Superior temporal gyrus (tissue), 1 donor: ENCODE measurements around the gene DLG5.

ENCODE experiments used
- DNase-seq: peaks from one replicate; pipeline ENCODE4 v3.0.0-alpha.2; 2016; ENCODE audit errors: extremely low spot score

DLG5 gene

DNA sequence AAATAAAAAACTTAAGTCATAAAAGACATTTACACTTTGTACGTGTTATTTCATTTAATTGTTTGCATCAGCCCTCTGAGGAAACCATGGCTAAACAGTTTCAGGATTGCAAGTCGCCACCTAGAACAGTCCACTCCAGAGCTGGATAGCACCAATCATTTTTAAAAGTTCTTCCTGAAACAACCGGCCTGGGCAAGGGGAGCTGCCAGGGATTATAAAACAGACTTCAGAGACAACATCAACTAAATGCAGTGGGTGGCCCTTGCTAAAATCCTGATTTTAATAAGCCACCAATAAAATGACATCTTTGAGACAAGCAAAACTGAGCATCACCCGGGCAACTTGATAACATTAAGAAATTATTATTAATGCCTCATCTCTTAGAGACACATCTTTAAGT is 13.5 kb downstream of the DLG5 start:
- no peak for DNase-seq

DNA sequence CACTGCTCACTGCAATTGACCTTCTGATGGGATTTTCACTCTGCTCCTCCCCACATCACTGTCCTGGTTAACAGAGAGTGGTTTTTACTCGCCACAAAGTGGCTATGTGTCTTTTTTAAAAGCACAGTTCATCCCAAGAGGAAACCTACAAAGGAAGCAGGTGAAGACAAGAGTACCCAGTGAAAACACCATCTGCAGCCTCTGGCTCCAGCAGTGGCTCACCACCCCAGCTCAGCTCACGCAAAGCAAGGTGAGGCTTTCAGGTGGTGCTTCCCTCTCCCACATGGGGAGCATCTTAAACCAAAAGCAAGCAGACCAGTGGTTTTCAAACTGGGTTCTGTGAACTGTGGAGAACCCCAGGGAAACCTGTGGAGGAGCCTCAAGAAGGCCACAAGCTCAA is 14.0 kb downstream of the DLG5 start:
- no peak for DNase-seq

DNA sequence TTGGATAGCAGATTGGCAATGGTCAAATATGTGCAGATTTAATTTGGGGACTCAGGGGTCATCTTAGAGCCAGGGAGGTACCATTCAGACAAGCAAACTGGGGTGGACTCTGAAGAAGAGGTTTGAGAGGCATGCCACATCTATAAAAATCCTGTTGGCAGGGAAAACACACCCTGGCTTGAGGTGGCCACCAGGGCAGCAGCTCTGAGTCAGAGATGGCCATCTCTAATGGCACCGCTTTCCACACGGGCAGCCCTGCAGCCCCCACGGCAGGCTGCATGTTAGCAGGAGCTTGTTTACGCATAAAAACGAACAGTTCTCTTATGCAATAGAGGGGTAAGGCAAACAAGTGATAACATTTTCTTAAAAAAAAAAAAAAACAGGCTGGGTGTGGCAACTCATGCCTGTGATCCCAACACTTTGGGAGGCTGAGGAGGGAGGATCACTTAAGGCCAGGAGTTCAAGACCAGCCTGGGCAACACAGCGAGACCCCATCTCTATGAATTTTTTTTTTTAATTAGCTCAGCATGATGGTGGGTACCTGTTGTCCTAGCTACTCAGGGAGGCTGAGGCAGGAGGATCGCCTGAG is 14.9 kb downstream of the DLG5 start:
- DNase-seq: no peak

DNA sequence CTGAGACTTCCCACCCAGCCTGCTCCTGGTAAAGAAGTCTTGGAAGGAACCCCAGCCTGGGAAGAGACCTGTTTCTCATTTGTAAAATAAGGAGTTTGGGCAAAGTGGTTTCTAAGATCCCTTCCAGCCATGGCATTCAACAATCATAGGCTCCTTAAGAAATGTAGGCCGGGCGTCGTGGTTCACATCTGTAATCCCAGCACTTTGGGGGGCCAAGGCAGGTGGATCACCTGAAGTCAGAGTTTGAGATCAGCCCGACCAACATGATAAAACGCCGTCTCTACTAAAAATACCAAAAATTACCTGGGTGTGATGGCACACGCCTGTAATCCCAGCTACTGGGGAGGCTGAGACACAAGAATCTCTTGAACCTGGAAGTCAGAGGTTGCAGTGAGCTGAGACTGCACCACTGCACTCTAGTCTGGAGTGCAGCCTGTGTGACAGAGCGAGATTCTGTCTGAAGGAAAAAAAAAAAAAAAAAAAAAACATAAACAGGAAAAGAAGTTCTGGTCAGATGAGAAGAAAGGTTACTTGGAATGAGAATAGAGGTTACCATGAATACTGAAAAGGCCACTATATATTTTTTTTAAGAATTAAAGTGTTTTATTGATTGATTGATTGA is 15.9 kb downstream of the DLG5 start:
- DNase-seq: no peak

DNA sequence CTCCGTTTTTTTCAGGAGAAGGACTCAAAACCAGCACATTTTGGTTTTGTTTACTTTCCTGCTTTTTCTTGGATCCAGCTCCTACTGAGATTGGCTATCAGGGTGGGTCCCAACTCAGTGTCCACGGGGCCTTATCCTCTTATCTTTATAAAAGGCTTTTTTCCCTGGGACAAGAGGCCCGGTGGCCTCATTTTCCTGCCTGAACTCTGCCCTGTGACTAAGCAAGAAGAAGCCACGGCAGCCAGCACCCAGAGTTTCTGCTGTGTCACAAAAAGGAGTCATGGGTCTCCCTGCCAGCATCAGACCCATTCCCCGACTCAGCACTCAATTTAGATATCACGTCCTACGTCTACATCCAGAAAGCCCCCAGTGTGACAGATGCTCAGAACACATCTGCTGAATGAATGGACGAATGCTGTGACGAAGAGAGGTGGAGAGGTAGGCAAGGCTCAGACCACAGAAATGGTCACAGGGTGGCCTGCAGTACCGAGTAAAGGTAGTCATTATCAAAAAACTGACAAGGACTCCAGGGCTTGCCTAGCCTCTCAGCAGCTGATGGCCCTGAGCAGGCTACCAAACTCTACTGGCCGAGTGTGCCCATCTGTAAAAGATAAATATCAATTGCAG is 16.7 kb downstream of the DLG5 start:
- no peak for DNase-seq

DNA sequence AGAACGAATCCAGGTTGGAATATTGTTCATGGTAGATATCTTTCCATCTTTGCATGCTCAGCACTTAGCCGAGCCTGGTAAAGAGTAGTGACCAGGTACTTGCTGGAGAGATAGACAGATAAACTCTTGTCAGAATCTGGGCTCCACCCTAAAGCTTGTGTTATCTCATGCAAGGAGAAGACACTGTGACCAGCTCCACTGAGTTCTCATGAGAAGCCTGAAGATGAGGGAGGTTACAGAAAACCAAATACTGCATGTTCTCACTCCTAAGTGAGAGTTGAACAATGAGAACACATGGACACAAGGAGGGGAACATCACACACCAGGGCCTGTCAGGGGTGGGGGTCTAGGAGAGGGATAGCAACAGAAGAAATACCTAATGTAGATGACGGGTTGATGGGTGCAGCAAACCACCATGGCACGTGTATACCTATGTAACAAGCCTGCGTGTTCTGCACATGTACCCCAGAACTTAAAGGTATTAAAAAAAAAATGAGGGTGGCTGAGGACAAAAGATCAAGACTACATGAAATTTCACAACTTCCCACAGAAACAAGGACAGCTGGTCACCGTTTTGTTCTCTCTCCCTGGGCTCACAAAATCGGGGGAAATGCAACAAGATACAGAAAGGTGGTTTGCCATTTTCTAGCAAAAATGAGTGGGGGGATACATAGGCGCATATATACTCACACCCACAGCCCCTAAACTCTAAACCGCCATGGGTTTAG is 17.4 kb downstream of the DLG5 start:
- no peak for DNase-seq

DNA sequence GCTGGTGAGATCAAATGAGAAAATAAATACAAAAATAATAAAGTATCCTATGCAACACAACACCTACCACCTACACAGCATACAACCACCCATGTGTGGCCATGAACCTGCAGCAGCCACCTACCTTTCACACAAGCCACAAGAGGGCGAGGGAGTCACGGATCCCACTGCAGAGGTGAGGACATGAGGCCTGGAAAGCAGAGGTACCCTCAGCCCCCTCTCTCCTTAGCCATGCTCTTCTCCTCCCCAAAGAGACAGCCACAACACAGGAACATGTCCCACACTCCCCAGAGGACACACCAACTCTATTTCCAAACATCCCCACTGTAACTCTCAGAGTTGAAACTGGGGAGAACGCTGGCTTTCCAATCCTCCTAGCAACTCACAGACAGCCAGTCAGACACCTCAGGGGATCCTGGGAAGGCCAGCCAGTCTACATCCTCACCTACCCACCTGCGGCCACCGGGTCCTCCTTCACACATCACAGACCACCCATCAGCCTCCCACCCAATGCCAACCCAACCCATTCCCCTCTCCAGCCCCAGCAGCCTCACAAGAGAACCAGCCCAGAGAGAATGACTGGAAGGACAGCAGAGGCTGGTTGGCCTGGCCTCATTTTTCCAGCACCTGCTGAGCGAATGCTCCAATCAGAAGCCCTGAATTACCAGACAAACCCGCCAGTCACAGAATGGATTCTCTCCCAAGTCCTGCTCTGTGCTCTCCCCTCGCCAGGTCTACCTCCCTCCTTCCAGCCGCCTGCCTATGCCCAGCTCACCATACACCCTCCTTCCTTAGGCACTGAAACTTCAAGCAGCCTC is 18.4 kb downstream of the DLG5 start:
- DNase-seq: no peak

DNA sequence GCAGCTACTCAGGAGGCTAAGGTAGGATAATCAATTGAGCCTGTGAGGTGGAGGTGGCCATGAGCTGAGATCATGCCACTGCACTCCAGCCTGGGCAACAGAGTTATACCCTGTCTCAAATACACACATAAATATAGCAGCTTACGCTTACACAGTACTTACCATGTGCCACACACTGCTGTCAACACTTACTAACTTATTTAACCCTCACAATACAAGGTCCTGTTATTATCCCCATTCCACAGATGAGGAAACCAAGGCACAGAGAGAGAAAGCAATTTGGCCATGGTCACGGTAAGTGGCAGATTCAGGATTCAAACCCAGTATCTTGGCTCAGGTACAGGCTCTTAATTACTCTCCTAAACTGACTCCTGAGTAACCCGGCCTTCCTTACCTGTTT is 19.1 kb downstream of the DLG5 start:
- DNase-seq: no peak

DNA sequence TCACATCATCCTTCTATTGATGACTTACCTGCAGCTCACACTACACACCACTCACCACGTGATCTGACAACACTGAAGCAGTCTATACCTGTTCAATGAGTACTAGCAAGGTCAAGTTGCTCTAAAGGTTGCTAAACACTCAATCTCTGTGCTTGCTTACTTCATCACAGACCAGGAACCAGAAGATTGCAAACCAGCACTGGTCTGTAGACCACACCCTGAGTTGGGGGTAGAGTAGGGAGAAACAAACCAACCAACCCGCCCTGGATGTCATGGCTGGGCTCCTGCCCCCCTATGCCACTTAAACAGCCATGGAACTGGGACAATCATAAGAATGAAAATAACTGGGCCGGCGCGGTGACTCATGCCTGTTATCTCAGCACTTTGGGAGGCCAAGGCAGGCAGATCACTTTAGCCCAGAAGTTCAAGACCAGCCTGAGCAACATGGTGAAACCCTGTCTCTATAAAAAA is 19.6 kb downstream of the DLG5 start:
- no peak for DNase-seq

DNA sequence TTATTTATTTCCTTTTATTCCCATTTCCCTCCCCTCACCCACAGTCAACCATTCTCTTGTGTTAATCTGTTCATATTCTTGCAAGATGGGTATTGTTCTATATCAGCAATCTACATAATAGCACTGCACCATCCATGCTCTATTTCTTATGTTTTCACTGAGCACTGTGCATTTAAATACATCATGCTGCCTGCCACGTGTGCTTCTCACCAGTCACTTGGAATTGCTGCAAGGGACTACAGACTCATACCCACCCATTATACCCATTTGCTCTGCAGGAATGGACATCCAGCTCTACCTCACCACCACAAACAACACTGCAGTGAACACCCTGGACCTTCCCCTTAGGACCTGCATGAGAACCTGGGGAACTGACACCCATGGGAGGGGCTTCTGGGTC is 20.8 kb downstream of the DLG5 start:
- no peak for DNase-seq

DNA sequence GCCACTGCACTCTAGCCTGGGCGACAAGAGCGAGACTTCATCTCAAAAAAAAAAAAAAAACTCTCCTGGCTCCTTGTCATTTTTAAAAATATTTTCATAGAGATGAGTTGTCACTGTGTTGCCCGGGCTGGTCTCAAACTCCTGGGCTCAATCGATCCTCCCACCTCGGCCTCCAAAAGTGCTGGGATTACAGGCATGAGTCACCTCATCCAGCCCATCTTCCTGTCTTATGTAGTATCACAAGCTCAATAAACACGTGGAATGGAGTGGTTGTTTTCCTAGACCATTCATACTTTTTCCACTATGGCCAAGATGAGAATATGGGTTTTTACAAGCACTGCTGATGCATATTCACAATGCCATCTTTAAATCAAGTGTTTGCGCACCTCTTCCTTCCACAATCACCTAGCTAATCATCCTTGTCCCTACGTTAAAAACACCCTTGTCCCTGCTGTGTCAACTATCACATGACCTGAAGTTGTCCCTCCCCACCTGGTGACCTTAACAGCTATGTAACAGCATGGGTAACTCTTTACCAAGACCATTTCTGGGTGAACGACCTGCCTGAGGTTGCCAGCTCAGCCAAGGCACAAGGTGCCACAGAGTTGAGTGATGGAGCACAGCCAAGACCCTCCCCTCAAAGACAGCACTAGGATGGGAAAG is 21.3 kb downstream of the DLG5 start:
- no peak for DNase-seq

DNA sequence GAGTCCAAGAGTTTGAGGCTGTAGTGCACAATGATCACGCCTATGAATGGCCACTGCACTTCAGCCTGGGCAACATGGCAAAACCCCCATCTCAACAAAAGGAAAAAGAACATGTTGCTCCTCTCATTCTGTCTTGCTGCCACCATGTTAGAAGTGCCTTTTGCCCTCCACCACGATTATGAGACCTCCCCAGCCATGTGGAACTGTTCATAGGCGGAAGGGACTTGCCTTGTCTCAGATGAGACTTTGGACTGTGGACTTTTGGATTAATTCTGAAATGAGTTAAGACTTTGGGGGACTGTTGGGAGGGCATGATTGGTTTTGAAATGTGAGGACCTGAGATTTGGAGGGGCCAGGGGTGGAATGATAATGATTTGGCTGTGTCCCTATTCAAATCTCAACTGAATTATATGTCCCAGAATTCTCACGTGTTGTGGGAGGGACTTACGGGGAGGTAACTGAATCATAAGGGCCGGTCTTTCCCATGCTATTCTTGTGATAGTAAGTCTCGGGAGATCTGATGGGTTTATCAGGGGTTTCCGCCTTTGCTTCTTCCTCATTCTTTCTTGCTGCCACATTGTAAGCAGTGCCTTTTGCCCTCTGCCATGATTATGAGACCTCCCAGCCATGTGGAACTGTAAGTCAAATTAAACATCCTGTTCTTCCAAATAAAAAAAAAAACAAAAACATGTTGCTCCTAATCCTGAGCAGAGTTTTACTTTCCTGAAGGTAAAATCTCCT is 22.3 kb downstream of the DLG5 start:
- no peak for DNase-seq

DNA sequence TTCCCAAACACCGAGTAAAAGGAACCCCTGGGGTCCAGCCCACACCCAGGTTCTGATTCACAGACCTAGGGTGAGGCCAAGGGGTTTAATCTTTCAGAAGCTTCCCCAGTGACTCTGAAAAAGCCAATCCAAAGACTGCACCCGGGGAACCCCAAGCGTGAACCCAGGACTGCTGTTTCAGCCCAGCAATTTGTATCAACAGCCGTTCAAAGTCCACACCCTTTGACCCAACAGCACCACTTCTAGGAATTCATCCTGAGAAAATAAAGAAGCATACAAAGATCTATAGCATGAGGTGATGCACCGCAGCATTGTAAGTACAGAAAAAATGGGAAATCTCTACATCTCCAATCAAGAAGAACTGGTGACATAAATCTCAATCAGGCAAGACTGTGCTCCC is 24.4 kb downstream of the DLG5 start:
- no peak for DNase-seq

DNA sequence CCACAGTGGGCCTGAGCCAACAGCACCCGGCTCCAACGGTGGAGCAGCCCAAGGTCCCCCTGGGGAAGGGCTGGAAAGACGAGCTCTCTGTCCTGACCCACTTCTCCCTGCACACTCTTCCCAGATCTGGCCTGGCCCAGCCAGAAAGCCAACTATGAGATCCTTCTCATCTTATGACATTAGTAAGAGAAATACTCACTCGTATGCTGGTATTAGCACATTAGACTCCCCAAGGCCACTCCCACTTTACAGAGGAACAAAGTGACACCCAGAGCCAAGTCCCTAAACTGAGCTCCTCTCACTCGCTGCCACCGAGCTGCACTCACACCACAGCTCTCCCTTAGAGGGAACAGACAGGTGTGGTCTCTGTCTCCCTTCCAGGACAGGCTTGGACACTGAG is 24.8 kb downstream of the DLG5 start:
- no peak for DNase-seq

DNA sequence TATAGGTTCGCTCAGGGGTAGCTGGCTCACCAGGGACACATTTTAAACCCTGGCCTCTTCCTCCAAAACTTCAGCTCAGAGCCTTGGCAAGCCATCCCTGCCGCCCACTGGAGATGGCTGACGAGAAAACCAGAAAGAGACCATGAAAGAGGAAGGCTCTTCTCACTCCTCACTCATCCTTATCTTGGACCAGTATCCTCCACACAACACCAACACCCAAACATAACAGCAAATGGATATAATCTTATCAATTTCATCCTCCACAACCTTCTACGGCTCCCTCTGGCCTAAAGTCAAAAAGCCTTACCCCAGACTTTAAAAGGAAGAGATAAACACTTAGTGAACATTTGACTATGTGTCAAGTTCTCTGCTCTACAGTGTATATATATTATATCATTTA is 26.9 kb downstream of the DLG5 start:
- no peak for DNase-seq

DNA sequence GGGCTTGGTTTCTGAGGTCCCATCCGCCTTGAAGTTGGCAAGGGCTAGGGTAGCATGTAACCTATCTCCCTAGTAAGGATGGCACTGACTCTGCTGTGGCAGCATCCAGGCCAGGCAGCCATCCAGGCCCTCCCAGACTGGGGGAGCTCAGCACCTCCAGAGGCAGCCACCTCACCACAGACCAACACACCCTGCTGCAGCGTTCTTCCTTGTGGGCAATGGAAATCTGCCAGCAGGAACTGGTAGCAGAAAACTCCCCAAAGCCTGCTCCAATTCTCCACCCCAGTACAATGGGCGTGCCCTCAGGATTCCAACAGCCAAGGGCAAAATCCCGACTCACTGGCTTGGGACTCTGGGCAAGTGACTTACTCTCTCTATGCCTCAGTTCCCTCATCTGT is 27.5 kb downstream of the DLG5 start:
- no peak for DNase-seq

DNA sequence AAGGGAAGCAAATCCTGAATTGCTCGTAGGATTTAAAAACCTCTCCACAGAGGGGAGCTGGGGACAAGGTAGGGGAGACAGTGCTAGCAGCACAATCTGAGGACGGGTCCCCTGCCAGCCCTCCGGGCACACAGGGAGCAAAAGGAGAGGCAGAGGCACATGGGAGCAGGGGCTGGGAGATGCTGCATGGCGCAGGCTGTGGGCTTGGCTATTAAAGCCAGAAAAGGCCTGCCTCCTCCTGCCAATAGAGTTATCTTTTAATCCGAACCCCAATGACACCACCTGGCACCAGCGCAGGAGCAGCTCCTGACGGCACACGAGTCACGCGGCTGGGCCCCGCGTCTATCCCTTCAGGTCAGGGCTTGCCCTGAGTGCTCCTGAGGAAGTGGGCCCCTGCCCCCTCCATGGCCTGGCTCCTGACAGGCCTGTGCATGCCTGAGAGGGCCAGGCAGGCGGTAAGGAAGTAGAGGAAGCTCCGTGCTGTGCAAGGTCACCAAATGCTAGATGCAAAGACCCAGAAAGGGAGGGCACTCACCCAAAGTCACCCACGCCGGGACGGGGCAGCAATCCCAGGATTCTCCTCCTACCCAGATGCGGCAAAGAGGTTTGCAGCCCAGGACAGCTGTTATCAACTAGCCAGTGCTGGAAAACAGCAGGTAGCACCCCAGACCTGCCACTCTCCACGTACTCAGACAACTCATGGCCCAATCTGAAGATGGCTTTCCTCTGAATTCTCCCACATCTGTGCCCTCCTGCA is 28.1 kb downstream of the DLG5 start:
- DNase-seq: no peak

DNA sequence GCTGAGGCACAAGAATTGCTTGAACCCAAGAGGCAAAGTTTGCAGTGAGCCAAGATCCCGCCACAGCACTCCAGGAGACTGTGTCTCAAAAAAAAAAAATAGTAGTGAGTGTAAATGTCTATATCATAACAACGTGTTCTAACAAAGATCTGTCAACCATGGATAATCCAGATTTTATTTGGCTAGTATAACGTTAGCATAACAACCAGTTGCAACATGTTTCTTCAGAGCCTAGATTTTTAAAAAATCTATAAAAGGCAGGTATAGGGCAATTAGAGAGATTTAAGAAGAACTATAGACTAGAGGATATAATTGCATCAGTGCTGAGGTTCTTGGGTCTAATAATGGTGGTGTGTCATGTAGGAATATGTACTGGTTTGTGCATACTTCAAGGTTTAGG is 30.5 kb downstream of the DLG5 start:
- no peak for DNase-seq

DNA sequence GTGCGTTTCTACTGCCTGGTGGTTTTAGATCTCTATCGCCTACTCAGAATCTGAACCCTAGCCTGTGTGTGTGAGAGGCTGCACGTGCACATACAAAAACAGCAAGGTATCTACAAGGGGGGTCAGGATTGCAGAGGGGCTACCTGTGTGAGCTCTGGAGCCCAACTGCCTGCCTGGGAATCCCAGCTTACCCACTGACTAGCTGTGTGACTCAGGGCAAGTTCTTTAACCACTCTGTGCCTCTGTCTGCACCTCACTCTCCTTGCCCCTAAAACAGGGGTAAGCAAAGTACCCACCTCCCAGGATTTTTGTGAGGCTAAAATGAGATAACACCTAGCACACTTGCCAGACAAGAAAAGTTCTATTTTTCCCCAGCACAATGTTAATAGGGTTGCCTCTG is 32.5 kb downstream of the DLG5 start:
- DNase-seq: no peak

DNA sequence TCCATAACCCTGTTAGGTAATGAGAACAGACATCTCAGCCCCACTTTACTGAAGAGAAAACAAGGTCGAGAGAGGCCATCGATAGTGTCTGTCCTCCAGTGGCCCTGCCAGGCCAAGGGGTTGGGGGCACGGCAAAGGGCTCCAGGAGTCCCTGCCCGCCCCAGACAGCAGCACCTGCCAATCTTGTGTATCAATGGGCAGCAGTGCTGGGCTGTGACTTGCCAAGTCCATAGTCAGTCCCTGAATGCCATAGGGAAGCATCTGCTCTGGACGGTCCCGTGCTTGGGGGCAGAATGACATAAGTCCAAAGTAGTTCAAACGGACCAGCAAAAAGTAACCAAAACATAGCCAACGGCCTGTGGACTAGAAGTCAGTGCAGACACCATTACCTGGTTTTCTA is 33.2 kb downstream of the DLG5 start:
- DNase-seq: no peak
